Measurements from ENCODE around the gene MARCHF10.
"Not testable (repeated sequence)": the region's sequence is repeated elsewhere in the genome, so short reads cannot be mapped to it uniquely, and the experiment has no call there.

Gene MARCHF10

DNA sequence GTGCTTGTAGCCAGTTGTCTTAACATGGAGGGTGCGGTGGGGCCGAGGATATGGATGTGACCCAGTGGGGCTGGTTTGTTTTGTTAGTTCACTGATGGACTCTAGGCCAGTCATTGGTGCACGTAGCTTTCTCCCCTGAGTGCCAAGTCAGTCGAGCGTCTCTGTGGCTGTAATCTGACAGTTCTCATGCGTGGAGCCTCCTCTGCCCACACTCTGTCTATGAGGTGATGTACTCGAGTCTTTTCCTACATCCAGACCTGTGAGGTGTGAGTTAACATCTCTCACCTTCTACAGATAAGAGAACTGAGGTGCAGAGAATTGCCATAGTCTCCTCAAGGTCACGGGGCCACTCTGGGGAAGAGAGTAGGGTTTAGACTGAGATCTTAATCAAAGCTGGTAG is 90.2 kb downstream of the MARCHF10 start:
- DNase-seq (ENCODE audit: low spot score) = no peak

DNA sequence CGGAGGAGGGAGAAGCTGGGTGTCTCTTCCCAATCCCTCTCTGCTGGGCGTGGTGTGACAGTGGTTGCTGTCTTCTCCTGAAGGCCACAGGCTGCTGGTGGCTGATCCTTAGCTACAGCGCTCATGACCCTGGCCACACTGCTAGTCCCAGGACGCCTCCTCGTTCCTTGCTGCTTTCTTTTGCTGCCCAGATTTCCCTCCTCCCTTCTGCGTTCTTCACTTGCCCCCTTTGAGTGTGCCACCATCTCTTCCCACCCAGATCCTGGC is 90.6 kb downstream of the MARCHF10 start:
- DNase-seq (ENCODE audit: low spot score) = no peak

DNA sequence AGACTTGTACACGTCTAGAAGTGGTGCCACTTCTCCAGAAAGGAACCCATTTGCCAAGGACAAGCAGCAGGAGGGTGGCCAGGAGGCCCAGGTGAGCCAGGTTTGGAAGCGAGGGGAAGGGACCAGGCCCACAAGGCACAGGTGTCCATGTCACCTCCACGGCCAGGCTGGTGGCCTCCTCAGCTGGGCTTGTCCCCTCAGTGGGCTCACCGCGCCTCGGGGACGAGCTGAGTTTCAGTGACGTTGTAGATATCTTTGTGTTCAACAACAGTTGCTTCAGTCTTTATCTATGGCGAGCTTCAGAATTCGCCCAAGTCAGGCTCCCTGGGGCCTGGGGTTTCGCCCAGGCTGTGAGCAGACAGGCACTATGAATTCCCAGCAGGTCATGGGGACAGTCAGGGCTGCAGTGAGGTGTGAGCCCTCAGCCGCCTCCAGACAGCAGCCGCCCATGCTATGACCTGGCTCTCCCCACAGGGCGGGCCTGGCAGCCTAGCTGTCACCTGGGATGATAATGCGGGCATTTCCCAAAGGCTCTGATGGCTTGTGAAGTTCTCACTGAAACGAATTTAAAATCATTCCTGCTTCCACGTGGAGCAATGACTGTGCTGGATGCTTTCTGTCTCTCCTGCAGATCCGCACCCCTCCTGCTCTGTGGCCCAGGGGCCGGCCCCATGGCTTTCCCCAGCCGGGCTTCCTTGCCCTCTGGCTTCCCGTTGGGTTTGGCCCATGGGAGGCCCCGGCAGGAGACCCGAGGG is 91.1 kb downstream of the MARCHF10 start:
- DNase-seq (ENCODE audit: low spot score) = no peak

DNA sequence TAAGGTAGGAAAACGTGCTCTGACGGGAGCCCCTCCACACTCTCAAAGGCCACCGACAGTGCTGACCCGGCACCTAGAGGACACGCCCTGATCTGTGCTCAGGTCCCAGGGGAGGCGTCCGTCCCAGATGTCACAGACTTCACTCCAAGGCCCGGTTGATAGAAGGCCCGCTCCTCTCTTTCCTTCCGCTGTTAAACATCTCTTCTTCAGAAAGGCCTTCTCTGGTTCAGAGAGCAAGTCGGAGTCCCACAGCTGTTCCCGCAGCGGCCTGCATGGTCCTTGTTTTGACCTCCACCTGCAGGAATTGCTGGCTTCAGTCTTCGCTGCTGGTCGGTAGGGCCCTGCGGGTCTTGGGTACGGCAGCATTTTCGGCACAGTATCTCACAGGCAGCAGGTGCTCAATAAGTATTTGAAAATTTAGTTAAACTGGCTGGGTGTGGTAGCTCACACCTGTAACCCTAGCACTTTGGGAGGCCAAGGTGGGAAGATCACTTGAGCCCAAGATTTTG is 92.2 kb downstream of the MARCHF10 start:
- DNase-seq (ENCODE audit: low spot score) = no peak

DNA sequence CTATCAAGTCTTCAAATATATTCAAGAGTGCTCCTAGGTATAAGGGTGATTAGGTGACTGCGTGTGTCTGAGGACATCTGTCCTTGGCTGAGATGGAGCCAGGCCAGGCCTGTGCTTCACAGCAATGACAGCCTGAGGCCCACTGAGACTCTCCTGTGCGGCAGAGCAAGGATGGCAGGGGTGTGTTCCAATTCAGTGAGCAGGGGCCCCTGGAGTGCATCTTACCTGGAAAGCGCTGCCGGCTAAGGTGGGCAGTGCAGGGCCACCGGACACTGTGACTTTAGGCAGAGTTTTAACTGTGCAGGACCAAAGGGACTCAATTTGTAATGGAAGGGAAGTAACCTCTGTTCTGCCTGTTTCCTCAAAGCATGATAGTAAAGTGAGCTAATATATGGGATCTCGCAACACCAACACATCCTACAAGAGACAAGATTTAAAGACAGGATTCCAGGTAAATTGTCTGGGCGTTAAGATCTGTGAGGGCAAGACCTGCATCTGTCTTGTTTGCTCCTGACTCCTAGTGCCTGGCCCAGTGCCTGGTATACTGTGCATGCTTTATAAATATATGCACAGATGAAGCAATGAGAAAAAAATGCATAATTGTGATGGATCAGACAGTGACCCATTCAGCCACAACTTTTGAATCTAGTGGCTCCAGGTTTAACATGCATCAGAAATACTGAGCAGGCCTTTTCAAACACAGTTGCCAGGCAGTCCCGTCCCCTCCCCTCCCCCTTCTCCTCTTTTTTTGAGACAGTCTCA is 93.9 kb downstream of the MARCHF10 start:
- no peak for DNase-seq (ENCODE audit: low spot score)

DNA sequence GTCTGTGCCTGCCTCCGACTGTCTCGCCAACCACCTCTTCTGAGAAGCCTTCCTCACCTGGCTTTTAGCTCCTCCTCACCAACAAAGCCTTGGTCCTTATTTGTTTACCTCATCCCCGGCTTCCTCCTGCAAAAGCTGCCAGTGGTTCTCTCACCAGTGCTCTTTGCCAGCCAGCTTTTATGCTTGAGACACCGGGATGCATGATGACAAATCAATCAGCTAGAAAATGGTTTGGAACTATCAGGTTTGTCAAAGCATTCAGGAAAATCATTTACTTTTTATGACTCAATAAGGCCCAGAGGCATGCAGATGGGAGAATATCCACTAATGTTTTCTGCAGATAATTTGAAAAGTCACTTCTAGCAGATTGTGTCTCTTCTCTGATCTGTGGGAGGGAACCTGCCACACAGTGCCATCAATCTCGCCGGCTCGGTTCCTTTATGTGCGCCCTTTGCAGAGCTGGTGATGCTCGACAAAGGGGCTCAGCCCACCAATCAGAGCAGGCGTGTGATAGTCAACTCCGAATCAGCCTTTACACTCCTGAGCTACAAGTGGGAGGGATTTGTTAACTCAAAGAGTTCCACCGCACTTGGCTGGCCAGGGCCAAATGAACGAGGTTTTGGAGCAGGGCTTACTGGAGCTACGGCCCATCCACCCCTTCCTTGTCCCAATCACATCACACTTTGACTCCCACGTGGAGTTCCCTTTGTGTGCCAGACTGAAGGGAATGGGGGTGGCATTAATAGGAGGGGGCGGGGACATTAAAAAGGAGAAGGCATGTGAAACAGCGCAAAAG is 94.8 kb downstream of the MARCHF10 start:
- no peak for DNase-seq (ENCODE audit: low spot score)

DNA sequence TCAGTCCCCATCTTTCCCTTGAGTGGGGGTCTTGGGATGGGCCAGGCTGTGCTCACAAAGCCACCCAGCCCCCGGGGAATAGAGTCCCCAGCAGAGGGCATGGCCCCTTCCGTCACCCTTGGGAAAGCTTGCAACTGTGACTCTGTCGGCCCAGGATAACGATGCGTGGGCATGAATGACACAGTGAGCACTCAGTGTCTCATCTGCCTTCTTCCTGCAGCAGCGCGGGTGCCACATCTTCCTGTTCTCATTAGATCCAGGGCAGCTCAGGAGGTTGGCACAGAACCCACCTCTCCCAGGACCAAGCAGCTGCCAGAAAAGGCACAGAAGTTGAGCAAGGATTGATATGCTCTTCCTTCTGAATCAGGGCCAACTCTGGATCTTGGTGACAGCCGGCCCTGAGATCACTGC is 95.9 kb downstream of the MARCHF10 start:
- no peak for DNase-seq (ENCODE audit: low spot score)

DNA sequence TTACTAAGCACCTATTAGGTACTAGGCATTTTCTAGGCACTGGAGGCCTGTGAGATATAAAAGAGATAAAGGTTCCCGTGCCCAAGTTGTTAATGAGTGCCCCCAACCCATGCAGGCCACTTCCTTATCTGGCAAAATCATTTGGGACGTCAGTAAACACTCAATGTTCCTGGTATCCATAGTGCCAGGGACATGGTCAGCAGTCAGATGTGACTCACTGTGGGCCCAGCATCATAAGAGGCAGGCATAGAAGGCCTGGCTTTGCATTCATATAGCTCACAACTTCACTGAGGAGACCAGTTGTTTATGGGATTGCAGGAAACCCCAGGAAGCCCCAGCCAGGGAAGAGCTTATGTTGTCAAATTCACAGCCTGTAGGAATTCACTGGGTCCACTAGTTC is 99.5 kb downstream of the MARCHF10 start:
- no peak for DNase-seq (ENCODE audit: low spot score)

DNA sequence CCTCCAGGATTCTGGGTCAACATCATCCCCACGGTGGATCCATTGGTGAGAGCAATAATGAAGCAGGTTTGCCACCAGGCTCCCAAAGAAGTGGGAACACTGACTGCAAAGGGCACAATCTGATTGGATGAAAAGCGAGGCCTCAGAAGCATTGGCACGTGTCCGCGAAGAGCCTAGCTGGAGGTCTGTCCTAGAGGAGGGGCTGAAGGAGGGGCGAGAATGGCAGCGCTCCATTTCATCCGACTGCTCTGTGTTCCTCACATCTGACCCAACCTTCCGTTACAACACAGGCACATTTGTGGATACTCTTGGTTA is 100.7 kb downstream of the MARCHF10 start:
- no peak for DNase-seq (ENCODE audit: low spot score)

DNA sequence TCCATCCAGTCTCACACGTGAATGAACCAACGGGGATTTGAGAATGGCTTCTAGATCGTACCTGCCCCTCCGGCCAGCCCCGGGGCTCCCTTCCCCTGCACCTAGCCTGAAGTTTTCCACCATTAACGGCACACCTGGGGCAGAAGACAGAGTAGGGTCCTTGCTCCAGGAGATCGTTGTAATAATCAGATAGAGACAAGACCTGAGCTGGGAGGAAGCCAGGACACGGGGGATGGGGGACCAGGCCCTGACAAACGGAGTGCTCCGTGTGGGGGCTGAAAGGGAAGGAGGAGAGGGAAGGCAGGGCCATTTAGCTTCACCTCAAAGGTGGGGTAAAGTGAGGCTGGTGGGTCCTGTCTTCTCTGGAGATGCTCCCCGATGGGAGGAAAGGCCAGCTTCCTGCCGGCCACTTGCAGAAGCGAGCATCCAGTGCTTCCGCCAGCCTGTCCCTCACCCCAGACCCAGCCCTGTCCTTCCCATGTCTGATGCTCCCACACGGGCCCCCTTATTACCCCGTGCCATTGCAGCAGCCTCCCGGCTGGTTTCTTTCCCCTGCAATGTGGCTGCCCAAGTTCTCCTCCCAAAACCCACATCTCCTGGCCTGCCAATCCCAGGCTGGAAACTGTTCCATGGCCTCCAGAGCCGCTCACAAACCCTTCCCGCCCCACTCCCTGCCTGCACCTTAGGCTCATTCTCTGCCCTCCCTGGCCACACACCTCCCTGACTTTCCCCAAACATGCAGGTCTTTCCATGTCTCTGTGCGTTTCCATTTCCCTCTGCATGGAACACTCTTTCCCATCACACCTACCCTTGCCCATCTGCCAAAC is 101.3 kb downstream of the MARCHF10 start:
- no peak for DNase-seq (ENCODE audit: low spot score)

DNA sequence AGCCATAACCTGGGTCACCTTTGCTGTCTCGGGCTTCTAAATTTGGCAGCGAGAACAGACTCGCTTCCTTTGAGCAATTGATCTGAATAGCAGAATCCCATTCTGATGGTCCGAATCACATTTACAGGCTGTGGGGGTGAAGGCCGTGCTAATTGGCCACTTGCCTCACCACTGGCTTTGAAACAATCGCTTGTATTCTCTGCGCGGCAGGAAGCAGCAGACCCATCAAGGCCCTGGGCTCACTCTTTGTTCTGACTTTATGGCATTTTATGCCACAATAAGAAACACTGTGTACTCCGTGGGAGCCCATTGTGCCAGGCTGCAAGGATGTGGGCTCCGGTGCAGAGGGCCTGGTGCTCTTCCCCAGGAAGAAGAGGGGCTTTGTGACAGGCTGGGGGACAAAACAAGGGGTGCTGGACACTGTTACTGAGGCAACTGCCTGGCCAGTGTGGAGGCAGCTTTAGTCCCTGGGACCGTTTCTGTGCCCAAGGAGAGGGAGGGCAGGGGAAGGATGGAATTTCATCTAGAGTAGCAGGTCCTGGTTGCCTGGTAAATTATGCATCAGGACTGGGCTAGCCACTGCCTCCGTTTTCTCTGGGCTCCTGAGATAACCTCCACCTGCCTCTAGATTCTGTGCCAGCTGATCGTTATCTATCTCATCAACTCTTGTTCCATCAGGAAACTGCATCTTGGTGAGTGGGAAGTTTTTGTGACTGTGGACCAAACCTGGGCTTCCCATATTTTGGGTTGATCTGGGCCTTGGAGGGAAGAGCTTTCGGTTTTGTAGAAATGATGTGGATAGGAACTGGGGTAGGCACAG is 102.1 kb downstream of the MARCHF10 start:
- no peak for DNase-seq (ENCODE audit: low spot score)

DNA sequence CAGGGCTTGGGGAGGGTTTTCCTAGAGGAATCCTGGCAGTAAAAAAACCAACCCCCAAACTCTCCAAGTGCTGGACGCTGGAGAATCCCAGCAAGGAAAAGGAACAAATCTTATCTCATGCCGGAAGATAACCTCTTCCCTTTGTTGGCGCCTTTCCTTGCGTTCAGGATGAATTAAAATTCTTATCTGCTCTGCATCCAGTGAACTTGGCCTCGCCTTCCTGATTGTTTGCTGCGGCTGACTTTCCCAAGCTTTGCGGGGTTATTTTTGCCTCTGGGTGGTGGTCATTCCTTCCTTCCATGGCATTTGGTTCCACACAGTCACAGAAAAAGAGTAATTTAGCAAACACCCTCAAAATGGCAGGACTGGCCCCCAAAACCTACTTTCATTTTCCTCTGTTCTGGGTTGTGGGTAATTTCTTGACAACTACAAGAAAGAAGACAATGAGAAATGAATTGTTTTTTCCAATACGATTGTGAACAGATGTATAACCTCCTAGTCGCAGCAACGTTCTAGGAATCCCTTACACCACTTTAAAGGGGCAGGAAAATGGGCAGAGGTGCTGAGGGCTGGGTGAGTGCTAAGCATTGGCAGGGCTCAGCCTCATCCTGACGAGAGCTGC is 102.8 kb downstream of the MARCHF10 start:
- no peak for DNase-seq (ENCODE audit: low spot score)

DNA sequence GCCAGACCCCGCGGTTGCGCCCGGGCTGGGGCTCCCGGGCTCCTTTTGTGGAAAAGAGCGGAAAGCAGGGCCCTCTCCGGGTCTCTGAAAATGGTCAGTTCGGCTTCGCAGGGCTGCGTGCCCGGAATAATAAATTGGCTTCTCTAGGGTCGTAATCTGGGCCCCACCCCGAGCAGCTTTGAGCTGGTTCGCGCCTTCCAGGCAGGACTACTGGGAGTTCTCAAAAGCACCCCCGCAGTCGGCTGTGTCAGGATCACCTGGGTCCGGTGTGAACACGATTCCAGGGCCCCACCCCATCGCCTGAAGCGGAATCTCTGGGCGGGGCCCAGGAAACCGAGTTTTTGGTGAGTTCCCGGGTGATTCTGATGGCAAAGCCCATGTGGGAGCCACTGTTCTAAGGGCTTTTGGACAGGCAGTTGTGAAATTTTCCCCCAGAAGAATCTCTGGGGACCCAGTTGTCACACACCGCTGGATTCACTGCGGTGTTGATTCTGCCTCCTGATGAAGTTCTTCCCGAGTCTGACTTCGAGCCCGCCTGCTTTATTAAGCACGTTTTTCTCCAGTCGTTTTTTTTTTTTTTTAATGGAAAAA is 103.6 kb downstream of the MARCHF10 start:
- DNase-seq (ENCODE audit: low spot score) = peak; percentile 41

DNA sequence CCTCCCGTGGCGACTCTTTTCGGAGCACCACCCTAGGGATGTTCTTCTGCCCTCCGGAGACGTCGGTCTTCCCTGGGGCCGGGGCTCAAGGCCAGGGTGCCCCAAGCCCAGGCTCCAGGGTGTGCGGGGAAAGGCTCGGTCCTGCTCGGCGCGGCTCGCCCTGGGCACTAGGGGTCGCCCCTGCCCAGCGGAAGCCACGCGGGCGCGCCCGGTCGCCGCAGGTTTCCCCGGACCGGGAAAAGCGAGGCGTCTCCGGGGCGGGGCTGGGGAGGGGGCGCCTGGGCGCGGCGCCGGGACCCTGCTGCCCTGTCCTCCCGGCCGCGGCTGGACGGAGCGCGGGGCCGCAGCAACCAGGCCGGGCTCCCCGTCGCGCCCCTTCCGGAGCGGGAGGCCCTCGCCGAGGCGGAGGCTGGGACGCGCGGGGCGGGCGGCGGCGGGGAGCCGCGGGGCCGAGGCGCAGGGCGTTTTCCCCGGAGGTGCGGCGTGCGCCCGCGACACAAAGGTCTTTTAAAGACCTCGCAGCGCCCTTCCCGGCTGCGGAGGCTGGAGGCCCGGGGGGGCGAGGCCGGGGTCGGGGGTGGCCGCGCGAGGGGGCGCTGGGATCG is 104.2 kb downstream of the MARCHF10 start:
- DNase-seq (ENCODE audit: low spot score) = peak; percentile 86

DNA sequence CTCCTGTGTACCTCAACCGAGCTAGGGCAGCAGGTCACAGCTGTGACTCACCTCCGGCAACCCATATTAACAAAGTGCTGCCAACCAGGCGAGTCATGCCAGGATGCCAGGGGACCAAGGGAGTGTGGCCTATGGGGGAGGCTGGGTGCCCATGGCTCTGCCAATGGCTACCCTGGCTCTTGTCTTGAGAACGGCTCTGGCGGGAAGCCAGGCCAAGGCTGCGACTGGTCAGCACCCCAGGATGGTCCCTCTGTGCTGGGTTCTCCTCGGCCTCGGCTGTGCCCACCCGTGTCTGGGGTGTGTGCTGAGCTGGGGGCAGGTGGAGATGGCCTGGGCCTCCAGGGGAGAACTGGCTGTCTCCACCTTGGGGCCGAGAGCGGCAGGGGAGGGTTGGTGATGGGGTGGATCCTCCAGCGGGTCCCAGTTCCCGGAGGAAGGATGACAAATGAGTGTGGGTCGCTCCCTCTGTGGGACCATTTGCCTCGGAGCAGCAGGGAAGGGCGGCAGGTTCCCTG is 104.8 kb downstream of the MARCHF10 start:
- DNase-seq (ENCODE audit: low spot score) = no peak

DNA sequence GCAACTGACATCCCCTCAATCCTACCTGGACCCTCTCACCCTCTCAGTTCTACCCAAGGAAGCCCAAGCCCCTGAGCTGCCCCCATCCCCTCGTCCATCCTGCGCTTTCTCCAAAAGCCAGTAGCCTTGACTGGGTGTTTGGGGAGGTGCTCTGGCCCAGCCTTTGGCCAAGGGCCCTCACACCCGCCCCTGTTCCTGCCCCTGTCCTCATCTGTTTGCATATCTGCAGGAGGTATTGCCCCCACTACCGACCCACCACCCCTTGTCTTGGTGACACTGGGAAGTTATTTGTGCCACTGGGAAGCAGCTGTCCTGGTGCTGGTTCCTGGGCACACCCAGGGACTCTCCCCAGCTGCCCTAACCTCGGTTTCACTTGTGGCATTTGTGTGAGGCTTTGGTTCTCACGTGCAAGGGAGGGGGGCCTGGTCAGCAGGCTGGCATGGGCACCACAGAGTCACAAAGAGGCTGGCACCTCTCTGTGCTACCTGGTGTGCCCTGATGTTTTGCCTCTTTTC is 105.3 kb downstream of the MARCHF10 start:
- no peak for DNase-seq (ENCODE audit: low spot score)

DNA sequence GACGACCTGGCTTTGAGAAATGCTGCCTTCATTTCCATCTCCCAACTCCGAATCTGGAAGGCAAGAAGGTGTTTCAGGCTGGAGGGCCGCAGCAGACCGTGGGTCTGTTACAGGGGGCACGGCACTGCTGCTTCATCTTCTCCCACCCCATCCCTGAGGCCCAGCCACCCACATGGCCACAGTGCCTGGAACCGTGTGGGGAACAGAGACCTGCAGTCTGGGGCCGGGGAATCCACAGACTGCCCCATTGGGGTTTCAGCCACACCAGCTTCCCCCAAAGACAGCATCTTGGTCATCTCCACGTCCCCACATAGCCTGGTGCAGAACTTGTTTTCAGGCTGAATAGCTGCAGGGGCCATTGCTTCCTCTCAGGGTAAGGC is 106.4 kb downstream of the MARCHF10 start:
- no peak for DNase-seq (ENCODE audit: low spot score)

DNA sequence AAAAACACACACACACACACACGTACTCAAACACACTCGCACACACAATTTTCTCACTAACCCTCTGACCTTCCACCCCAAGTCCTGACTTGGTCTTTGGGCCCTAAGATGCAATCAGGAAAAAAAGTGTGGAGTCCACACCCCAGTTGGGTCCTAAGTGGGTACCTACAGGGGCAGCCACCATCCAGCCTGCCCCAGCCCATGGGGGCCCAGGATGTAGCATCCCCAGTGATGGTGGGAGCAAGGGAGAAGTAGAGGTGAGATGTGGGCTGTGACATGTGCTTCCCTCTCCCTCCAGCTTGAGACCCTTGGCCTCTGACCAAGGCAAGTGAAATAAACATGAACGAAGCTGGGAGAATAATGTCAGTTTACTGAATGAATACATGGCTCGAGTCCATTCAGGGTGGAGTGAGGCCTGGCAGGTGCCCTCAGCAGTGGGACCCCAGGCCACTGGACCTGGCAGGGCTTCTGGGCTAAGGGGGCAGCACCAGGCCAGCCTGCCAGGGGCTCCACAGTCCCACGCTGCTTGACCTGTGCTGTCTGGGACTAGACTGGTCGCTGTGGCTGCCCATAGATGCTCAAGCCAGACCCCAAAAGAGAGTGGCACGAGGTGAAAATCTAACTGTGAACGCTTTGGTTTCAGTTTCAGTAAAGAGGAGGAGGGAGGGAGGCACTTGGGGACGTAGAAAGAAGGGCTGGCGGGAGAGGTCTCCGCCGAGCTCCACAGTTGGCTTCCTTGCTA is 107.0 kb downstream of the MARCHF10 start:
- no peak for DNase-seq (ENCODE audit: low spot score)

DNA sequence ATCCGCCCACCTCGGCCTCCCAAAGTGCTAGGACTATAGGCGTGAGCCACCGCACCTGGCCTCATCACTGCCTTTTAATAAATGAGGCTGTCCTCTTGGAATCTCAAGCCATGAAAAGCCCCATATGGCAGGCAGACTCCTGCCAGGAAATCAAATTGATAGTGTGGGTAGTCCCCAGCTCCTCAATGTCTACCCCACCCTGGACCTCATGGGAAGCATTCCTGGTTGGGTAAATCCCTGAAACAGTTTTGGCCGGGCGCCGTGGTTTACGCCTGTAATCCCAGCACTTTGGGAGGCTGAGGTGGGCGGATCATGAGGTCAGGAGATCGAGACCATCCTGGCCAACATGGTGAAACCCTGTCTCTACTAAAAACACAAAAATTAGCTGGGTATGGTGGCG is 109.7 kb downstream of the MARCHF10 start:
- DNase-seq (ENCODE audit: low spot score) = not testable (repeated sequence)
